ENCODE results near the gene PTPRT.
A peak's percentile ranks its signal among the peaks of the same experiment; 100 is the strongest.
"Not testable (repeated sequence)": the region's sequence is repeated elsewhere in the genome, so short reads cannot be mapped to it uniquely, and the experiment has no call there.

PTPRT gene

DNA sequence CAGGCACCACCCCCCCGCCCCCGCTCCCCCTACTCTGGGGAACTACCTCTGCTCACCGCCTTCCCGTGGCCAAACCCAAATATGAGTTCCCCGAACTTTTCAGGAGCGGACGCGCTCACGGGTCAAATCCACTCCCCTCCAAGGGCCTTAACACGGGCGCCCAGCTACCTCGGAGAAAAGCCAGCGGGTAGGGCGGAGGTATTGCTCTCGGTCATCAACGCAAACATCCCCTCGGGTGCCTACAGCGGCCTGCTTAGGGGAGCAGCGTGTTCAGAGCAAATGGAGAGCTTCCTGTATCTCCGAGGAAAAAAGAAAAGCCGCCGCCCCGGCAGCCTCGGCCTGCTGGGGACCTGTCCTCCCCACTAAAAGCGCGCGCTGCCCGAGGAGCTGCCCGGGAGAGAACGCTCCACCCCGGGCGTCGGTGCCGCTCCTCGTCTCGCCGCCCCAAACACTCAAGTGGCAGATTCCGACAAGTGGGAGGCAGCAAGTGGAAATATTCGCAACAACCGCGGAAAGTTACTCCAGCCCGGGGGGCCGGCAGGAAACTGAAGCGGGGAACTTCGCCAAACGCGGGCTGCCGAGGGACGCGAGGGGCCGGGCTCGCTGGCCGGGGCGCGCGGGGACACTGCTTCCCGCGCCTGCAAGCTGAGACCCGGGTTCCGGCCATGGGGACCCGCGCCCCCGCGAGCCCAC lies 699 bp downstream of the PTPRT start:
- intact Hi-C loops (cut with DNase I), result loop anchor here (10.0 kb wide), 1 partner anchor 994 kb away; no protein-coding TSS in a partner anchor
- DNase-seq, result peak in 30 of 42 donors; percentile 11 to 57 (median 38)

DNA sequence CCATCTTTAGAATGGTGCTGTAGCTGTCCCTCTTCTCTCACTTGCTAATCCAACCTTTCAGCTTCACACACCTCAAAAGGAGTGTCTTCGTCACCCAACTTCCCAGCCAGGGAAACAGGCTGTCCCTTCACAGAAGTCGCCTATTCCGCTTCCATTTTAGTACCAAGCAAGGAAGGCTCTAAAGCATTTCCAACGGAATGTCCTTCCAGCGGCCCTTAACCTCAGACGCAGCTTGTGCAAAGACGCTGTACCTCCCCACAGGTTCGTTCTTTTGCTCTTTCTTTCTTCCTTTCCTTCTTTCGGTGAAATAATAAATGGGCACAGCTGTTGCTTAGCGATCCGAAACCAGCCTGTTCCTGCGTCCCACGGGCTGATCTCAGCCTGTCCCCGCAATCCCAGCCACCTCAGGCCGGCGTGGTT lies 1.5 kb downstream of the PTPRT start:
- DNase-seq, result peak in 5 of 42 donors; percentile 10 to 34 (median 12)

DNA sequence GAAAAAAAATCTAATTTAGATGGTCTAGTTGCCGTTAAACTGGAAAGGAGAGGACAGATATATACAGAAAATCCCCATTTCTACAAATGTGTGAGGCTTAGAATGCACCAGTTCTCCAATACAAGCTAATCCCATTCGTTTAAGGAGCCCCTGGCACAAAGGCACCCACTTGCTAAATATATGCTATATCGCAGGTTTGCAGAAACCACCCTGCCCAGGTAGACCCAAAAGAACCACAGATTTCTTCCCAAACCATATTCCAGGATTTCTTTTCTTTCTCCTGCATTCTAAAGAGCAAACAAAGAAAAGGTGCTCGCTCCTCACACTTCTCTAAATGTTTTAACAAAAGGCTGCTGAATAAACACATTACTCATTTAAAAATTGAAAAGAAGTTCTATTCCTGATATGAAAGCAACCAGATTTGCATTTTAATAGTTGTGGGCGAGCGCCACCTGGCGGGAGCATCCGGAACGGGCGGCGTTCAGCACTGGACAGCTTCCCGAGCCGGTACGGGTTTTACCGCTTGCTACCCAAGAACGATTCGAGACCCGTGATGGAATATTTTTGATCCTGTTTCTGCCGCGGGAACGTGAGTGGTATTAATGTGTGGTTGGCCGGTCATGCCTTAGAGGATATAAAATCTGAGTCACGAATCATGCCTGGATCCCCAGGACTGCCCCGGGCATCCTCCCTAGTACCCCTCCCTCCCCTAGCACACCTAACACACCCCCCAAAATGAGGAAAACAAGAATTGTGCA lies 2.1 kb downstream of the PTPRT start:
- intact Hi-C loops (cut with DNase I), result loop anchor here (10.0 kb wide), 1 partner anchor 993 kb away; no protein-coding TSS in a partner anchor
- peak; percentile 44 to 94 (median 88) for DNase-seq

More for the DNA sequence above, 1.5 kb downstream of the PTPRT start:
- intact Hi-C loops (cut with DNase I), result loop anchor here (10.0 kb wide), 1 partner anchor 993 kb away; no protein-coding TSS in a partner anchor

DNA sequence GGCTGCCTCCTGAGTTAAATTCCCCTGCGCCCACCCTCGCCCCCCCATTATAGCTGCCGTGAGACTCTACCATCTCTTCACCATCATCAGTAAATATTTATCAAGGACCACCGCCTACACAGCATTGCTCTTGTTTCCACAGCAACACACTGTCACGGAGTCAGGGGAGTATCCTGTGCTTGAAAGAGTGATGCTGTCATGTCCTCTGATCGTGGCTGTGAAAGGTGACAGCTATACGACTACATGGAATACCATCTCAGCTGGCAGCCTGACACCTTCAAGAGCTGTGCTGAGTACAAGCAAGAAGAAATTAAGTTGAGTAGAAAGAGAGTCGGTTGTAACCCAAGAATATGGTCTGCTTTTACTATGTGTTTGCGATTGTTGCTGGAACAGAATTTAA lies 3.4 kb downstream of the PTPRT start:
- intact Hi-C loops (cut with DNase I), result loop anchor here (10.0 kb wide), 1 partner anchor 992 kb away; no protein-coding TSS in a partner anchor
- DNase-seq, result no peak

DNA sequence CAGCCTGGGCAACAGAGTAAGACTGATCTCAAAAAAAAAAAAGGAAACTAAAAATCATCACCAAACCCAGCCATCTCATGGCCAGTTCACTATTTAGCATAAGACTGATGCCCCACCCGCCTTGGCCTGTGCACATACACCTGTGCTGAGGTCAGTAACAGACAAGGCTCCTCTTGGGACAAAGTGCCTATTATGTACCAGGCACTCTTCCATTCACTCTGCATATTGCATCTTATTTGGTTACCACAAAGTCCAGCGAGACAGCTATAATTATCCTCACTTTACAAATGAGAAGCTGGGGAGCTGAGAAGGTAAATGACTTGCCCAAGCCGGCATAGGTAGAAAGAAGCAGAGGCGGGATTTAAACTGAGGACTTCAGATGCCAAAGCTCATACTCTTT lies 3.8 kb downstream of the PTPRT start:
- no peak for DNase-seq
- intact Hi-C loops (cut with DNase I), result loop anchor here (10.0 kb wide), 1 partner anchor 991 kb away; no protein-coding TSS in a partner anchor

DNA sequence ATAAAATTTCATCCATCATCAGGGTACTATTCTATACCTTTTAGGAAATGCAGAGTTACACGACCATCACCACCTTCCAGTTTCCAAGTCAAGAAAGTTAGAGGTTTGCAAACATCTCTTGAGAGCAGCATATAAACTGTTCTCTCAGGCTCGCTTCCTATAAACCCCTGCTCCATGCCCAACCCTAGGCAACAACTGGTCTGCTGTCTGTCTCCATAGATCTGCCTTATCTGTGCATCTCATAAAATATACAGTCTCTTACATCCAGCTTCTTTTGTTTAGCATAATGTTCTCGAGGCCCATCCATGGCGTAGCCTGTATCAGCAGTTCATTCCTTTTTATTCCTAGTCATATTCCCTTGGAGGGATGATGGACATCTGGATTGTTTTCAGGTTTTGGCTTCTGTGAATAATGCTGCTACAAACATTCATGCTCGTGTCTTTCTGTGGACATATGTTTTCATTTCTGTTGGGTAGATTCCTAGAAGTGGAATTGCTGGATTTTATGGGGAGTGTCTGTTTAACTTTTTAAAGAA lies 6.1 kb downstream of the PTPRT start:
- intact Hi-C loops (cut with DNase I), result loop anchor here (10.0 kb wide), 1 partner anchor 989 kb away; no protein-coding TSS in a partner anchor
- DNase-seq, result no peak

DNA sequence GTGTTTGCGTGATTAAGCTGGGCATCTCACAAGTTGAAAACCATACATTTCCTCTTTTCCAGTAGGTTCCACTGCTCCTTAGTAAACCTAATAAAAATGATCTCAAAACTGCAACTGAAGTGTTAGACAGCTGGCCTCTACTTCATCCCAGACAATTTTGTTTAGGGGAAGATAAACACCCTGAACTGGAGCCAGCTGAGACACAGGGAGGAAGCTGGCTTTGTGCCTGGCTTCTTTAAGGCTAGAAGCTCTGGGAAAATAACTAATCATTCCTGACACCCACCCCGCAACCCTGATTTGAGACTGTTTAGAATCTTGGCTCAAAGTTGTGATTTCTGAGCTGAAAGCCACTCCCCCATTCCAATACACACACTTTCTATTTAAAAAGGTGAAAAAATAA lies 11.6 kb downstream of the PTPRT start:
- intact Hi-C loops (cut with DNase I), result no loop called here
- no peak for DNase-seq

DNA sequence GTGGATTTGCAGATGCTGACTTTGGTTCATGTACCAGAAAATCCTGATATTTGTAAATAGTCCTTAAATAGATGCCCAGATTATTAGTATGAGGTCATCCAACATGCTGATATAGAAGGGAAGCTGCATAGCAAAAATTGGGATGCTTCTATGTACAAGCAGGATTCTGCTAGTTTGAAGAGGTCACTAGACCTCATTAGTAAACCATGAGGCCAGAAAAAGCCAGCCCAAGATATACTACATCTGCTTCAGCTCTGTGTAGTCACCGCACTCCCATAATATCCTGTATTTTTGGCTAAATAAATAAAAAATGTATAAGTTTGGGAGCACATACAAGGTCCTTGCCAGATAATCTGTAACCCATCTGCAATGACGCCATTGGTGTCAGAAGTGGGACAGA lies 13.0 kb downstream of the PTPRT start:
- no peak for DNase-seq
- intact Hi-C loops (cut with DNase I), result no loop called here

DNA sequence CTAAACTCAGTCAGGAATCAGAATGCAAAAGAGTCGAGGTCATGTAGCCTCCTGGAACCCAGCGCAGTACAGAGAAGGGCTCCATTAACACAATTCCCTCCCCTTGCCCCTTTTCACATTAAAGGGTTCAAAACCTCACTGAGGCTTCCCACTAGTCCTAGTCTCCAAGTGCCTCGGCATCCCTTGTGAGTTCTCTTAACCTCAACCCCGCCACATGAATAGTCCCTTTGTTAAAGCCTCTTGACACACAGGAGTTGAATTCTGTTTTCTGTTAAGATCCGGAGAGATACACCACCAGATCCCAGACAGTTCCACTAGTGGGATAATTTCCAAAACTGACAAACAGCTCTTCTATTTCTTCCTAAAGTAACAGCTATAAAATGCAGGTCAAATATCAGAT lies 17.8 kb downstream of the PTPRT start:
- intact Hi-C loops (cut with DNase I), result no loop called here
- no peak for DNase-seq

DNA sequence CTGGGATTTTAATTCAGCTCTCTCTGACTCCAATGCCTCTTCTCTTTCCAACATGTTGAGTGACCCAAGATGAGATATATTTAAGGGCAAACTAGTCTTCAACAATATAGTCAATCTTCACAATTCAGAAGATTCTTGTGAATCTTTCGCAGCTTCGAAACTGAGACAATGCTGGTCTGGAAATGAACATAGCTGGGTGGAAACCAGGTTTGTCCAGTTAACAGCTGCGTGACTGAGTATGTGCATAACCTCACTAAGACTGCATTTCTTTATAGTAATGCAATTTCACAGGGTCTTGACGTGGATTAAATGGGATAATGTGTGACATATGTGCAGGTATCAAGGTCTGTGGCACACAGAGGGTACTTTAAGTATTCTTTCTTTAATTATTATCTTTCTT lies 18.9 kb downstream of the PTPRT start:
- DNase-seq, result no peak
- intact Hi-C loops (cut with DNase I), result no loop called here

DNA sequence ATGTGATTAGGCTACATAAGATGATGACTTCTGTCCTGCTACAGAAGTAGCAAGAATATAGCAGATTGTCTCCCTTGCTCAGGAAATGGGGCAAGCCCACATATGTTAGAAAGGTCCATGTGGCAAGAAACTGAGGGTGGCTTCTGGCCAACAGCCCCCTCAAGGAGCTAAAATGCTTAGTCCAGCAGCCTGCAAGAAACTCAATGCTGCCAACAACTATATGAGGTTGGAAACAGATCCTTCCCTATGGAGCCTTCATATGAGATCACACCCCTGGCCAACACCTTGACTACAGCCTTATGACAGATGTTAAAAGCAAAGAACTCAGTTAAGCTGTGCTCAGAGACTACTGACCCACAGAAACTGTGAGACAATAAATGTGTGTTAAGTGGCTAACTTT lies 22.1 kb downstream of the PTPRT start:
- intact Hi-C loops (cut with DNase I), result no loop called here
- no peak for DNase-seq

DNA sequence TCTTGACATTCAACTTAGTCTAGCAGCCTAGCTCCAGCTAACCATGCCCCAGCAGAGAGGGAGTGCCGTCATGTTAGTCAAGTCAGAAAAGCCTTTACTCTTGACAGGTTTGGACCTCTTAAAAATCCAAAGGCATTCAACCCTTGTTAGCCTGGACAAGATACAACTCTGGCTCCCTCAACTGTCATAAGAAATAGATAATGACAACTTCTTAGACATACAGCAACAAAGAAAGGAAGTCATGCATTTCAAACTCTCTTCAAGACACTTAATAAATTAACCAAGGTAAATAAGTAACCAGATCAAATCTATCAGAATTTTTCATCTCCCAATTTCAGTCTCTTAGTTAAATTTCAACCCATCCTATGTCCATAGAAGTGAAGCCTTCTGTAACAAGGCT lies 22.7 kb downstream of the PTPRT start:
- intact Hi-C loops (cut with DNase I), result no loop called here
- DNase-seq, result no peak

DNA sequence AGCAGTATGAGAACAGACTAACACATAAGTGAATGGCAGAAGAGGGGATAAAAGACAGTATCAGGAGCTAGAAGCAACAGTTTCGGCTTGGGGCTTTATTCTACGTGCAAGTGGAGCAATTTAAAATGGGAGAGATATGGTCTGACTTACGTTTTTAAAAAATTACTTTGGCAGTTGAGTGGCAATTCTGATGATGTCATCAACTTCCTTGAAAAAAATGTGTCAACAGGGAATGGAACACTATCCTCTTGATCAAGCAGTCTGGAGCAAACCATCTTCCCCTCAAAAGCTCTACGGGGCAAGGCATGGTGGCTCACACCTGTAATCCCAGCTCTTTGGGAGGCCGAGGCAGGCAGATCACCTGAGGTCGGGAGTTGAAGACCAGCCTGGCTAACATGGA lies 24.1 kb downstream of the PTPRT start:
- intact Hi-C loops (cut with DNase I), result no loop called here
- no peak for DNase-seq

DNA sequence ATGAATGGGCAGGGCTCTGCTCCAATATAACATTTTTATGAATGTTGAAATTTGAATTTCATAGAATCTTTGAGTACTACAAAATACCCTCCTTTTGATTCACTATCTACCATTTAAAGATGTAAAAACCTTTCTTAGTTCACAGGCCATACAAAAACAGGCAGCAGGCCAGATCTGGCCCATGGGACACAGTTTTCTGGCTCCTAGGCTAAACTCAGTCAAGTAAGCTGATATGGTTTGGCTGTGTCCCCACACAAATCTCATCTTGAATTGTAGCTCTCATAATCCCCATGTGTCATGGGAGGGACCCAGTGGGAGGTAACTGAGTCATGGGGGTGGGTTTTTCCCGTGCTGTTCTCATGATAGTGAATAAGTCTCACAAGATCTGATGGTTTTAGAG lies 25.0 kb downstream of the PTPRT start:
- DNase-seq; intact Hi-C loops (cut with DNase I): not testable (repeated sequence)

DNA sequence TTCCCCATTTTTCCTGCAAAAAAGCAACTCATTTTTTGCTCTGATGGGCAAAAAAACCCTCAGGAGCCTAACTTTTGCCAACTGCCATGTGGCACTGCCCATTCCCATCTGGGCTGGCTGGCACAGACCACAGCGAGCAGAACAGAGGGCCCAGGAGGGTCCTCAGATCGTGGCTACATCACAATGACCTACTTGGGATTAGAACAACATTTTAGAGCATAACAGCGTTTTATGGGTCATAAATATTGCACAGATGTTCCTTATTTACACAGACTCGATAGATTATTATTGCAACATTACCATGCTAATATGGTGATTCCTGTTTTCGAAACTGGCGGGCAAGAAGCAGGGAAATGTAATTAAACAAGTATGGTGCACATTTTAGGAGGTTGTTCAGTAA lies 28.0 kb downstream of the PTPRT start:
- DNase-seq, result no peak
- intact Hi-C loops (cut with DNase I), result no loop called here

DNA sequence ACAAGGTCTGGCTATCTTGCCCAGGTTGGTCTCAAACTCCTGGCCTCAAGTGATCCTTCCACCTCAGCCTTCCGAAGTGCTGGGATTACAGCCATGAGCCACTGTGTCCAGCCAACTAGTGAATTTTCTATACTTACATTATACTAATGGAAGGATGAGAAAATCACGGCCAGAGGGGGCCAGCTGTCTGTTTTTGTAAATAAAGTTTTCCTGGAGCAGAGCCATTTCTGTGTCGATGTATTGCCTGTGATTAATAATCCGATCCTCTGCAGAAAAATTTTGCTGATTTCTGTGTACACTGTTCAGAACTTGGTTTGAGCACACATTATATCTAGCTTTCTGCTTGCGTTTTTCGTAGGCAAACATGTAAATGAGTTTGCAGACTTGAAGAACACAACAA lies 28.8 kb downstream of the PTPRT start:
- DNase-seq, result no peak
- intact Hi-C loops (cut with DNase I), result no loop called here

DNA sequence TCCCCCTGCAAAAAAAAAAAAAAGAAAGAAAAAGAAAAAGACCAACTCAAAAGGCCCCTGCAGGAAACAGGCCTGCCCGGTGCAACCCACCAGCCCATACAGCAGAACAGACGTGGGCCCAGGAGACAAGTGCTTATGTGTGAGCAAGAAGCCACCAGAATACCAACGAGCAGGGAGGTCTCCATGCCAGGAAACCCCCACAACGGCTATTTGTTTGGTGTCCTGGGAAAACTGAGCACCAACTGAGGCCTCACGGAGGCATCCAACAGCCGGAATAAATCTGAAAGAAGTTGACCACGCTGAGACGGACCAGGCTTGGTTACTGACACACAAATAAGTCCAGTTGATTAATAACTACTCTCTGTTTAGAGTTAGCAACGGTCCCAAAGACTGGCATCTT lies 29.7 kb downstream of the PTPRT start:
- DNase-seq, result peak in 25 of 42 donors; percentile 7 to 44 (median 21)

DNA sequence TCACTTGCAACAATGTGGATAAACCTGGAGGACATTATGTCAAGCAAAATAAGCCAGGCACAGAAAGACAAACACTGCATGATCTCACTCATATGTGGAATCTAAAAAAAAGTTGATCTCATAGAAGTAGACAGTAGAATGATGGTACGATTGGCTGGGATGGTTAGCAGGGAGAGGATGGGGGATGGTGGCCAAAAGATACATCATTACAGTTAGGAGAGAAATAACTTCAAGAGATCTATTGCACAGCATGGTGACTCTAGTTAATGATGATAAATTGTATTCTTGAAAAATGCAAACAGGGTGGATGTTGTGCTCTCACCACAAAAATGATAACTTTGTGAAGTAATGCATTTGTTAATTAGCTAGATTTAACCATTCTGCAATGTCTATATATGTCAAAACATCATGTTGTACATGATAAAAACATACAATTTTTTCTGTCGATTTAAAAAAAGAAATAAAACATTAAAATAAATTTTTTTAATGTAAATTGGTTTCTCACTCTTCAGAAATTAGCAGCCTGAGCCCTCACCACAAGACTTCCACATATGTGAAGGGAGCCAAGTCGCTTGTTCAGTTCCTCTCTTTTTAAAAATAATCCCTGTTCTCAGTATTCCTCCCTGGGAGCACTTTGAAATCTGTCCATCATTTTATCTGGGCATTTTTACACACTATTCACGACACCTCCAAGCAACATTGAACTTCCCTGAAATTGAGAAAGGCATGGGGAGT lies 34.2 kb downstream of the PTPRT start:
- intact Hi-C loops (cut with DNase I), result no loop called here
- no peak for DNase-seq

More for the DNA sequence above, 29.7 kb downstream of the PTPRT start:
- intact Hi-C loops (cut with DNase I), result no loop called here

DNA sequence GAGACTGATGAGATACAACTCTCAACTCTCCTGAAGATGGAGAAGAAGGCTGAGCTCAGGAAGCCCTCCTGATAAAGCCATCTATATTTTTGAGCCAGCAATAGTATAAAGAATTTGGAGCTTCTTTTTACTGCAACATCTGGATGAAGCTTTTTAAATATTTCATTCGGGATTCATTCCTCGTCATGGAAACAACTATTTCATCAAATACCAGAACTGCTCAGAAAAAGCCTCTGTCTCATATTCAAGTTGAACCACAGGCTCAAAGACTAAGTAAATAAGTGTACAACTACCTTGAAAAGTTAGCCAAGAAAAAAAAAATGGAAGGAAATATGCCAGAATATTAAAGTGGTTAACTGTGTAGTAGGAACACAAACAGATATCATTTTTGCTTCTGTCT lies 37.8 kb downstream of the PTPRT start:
- intact Hi-C loops (cut with DNase I), result no loop called here
- no peak for DNase-seq
